Astrocyte (in vitro differentiated cells and primary cell): ENCODE results near the gene CIT.

Source experiments
- CTCF ChIP-seq: IDR thresholded peaks from 2 replicates; pipeline ENCODE4 v1.5.1; 2011; ENCODE audit warnings: low read depth, mild to moderate bottlenecking, inconsistent platforms, low read length, moderate library complexity; ENCODE audit not compliant: insufficient read depth
- EZH2 ChIP-seq: IDR thresholded peaks from 2 replicates; pipeline ENCODE4 v1.6.1; 2012; ENCODE audit warnings: mild to moderate bottlenecking, low read length, inconsistent platforms; ENCODE audit not compliant: insufficient read depth

- no peak for TF ChIP-seq CTCF
- no peak for TF ChIP-seq EZH2
Measured at GRCh38 chr12:119711693-119712092, 165.4 kb downstream of the CIT start.
